Measurements from ENCODE around the gene NR2F1-AS1.
A peak's percentile ranks its signal among the peaks of the same experiment; 100 is the strongest.
"Not testable (repeated sequence)": the region's sequence is repeated elsewhere in the genome, so short reads cannot be mapped to it uniquely, and the experiment has no call there.

NR2F1-AS1 gene

DNA sequence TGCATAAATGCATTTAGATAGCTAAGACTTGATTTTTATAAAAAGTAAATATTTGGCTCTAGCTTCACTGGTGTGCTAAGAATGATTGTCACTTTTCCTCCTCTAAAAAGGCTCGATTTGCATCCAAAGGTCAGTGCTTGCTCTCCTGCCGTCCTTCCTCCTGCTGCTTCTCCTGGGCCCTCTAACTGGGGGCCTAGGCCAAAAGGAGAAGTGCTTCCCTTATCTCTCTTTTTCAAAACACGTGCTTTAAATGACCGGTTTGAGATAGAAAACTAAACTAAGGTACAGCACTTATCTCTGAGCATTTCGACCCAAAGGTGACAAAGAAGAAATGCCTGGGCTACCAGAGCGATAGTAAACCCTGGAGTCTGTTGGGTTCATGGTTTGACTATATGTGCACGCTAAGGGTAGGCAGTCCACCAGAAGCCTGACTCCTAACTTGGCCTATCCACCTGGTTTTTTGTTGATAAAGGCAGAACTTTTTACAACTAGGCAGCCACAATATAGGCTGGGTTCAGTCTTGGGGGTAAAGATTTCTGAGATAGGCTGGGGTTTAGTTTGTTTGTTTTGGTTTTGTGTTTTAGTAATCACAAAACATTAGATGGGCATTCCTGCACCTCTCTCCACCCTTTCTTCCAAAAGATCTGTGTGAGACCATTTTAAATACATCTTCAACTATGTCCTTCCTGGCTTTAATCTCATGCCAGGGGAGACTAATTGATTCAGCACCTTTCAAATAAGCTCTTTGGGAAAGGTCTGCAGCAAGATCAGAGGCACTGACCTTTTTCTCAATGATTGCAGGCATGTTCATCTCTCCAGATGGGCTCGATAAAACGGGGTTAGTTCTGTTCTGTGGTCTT, 3.8 kb downstream of the NR2F1-AS1 start:
- no peak for DNase-seq (ENCODE audit: low spot score)

DNA sequence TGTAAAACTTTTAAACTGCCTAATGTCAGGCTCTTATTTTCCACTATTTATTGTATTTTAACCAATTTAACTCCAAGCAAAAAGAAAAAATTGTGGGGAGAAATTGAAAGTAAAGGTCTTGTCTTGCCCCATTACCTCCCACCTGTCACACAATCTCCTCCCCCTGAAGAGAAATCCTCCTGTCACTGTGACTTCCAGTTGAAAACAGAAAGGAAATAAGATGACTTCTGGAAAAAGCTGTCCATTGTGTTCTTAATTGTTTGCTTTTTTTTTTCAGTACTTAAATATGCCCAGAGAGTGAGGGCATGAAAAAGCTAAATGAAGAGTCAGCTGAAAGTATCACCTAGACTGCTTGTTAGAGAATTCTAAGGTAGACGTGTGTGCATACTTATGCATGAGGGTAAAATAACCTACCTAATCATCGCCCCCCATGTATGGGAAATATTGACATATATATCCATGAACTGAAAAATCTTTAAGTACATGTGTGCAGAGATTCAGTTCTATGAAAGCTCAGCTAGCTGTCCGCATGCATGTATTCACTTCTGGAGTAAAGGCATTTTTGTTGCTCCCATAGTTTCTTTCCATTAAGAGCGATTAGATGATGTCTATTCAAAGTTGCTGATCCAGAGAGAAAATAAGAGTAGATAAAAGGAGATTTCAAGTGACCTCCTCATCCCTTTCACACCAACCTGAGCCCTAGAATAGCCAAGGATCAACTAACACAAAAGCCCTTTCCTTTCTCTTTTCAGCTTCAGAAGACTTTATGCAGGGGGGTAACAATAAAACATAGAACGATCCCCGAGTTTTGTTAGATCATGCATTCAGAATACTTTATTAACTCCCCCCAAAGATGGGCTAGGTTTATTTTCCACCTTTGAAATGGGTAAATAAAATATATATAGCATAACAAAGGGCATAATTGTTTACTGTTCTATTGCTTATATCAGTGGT, 5.3 kb downstream of the NR2F1-AS1 start:
- DNase-seq (ENCODE audit: low spot score): no peak

DNA sequence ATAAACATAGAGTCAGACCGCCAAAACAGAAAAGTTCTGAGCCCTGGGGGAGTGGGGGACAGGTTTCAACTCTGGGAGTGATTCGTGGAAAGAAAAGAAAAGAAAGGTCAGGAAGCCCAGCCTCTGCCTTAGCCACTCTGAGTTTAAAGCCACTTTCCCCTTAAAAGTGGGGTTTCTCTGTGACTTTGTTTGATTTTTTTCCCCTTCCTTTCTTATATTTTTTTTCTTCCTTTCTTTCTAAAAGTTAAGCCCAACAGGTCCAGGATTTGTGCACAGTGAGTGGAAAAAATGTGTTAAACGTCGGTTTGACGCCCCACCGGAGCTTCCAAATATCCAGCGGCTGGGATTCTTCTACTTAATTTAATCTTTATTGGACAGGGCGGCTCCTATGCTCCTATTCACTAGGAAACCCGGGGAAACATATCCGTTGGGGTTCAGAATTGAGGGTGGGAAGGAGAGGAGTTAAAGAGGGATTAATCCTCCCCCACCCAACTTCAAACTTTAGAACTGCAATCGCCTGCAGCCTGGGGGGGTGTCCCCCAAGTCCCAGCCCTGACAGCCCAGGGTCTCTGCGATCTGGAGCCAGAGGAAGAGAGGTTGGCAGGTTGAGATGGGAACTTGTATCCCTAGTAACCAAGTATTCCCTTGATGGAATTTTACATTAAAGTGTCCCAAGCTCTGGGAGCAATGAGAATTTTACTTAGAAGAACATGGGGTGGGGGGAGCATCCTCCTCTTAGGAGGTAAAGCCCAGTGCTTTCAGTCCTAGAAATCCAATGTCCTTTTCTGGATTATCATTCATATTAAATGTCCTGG, 6.3 kb downstream of the NR2F1-AS1 start:
- DNase-seq (ENCODE audit: low spot score): peak; percentile 65

DNA sequence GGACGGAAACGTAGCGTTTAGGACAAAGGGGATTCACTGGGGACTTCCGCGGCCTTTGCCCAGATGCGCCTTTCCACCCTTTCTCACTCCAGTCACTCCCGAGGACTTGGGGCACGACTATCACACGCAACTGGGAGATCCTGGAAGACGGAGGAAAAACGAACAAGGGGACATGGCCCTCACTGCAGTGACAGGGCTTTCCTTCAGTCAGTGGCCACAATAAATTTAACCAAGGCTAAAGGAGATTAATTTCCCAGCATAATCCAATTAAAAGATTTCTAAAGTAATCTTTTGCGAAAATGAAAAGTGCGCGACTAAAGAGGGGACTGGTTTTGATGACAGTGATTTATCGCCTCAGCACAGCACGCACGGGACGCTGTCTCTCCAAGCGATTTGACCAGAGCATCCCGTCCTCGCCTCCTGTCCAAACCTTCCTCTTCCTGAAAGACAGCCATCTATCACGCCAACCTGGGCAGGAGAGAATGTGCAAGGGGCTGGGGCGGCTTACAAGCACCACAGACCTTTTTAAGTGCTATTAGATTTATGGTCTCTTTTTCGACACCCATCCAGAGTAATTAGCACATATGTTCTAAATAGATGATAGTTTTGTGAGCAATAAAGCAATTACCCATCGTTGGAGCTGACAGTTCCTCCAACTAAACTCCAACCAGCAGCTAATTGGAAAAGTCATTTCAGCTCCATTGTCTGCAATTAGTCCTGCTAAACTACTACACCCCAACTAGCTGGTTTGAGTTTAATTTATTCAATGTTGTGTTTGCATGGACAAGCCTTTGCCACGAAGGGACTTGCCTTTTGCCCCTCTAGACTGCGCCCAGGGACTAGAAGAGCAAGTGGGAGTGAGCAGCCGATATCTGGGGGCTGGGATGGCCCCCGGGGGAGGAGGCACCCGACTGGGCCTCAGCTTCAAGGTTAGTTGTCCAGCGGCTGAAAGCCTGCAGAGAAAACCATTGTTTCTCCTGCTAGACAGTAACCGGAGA, 7.4 kb downstream of the NR2F1-AS1 start:
- peak; percentile 50 for DNase-seq (ENCODE audit: low spot score)

DNA sequence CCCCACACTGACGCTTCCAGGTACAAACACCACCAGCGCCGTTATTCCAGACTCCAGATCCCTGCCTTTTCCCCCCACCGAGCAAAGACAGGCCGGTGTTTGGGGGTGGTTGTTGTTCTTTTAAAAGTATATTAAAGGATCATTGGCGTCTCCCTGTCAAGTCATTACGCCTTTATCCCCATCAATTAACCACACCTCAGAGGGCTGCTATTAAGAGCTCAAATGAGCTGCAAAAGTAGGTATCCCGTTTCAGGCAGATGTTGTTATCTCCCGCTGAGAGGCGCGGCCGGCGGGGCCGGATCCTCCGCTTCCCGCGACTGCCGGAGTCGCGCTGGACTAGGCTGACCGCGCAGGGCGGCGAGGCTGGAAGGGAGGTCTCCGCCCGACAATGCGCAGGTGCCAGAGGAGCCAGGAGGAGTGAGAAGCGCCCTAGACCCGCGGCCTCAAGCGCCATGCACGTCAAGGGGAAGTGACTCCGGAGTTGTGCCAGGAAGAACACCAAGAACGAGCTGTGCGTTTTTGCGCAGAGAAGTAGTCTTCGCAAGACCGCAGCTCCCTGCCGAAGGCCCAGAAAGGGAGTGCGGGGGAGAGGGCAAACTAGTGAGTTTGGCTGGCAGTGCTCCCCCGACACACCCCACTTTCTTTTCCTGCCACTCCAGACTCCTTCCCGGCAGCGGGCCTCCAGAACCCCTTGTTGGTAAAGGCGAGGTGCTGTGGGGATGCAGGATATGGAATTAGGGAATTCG, 8.2 kb downstream of the NR2F1-AS1 start:
- peak; percentile 85 for DNase-seq (ENCODE audit: low spot score)

DNA sequence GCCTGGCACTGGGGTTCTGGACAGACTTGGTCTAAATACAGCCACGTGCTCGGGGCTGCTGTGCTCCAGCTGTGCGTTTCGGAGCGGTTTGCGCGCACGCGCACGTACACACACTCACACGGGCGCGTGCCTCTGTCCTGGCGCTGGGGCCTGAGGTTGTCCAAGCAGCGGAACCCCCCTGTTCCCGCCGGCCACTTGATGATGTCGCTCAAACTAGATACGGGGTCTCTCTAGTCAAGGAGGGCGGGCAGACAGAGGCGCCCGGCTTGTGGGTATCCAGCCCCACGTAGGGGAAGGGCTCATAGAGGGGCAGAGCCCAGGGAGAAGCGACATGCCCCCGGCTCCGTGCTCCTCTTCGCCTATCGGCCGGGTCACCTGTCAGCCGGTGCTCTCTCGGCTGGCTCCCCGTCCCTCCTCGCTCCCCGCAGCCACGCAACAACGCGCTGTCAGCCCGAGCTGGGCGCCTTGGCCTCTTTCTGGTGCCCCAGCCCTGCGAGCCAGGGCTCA, 8.9 kb downstream of the NR2F1-AS1 start:
- DNase-seq (ENCODE audit: low spot score): peak; percentile 76

DNA sequence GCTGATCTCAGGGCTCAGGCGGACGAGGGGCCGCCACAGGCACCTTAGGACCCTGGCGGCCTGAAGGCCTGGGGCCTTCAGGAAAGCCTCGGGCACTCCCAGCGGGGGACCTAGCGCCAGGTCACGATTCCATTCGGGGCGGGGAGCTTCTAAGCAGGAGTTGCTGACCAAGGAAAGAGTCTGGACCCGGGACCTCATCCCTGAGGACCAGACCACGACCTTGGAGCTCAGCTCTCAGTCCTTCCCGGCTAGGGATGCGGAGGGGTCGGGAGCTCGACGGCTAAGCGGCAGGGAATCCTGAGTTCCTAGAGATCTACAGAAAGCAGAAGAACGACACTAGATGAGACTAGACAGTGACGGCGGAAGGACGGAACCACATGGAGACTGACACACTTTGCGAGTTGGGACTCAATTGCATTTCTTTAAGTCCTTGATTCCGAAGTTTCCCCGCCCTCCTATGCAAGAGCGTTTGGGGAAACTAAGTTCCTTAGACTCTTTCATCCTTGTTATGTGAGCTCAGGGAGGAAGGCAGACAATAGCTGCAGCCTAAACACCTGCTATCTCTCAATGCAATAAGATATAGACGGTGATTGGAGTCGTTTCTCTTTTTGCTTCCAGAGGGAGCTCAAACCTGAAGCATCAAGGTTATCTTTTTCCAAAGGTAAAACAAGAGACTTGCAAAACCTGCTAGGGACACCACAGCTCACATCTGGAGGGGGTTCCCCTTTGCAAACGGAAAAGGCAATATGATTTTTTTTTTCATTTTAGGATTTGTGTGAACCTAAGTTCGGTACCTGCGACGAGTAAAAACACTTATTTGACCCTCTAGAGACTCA, 9.7 kb downstream of the NR2F1-AS1 start:
- DNase-seq (ENCODE audit: low spot score): peak; percentile 71

DNA sequence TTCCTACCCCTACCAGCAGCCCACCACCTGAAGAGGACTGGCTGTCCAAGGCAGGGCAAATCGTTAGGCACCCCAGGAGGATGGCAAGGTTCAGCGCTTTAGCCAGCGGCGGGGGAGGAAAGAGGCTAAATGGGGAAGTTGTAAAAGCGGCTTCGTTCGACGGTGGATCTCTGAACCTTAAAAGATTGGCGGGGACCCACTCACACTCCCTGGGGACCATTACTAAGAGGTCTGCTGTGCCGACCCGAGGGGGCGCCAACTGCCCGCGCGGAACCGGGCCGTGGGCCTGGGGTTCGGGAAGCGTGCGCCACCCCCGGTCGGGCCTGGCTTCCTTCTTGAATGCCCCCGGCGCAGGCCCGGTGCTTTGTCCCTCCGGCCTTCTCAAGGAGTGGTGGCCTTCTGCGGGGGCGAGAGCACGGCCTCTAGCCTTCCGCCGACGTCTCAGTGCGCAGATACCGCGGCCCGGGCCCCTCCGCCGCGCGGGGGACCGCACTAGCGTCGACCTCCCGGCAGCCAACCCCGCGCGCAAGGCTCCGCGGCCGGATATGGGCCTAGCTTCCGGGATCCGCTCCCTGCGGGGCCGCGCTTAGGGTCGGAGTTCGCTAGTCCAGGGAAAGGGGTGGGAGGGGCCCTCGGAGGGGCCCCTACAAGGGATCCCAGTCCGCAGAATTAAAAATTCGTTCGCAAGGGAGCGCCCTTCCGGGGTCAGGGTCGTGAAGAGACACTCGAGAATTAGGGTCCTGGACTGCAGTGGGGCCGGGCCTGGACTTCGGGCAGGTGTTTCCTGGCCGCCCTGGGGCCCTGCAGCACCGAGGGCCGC, 10.5 kb downstream of the NR2F1-AS1 start:
- DNase-seq (ENCODE audit: low spot score): peak; percentile 77

DNA sequence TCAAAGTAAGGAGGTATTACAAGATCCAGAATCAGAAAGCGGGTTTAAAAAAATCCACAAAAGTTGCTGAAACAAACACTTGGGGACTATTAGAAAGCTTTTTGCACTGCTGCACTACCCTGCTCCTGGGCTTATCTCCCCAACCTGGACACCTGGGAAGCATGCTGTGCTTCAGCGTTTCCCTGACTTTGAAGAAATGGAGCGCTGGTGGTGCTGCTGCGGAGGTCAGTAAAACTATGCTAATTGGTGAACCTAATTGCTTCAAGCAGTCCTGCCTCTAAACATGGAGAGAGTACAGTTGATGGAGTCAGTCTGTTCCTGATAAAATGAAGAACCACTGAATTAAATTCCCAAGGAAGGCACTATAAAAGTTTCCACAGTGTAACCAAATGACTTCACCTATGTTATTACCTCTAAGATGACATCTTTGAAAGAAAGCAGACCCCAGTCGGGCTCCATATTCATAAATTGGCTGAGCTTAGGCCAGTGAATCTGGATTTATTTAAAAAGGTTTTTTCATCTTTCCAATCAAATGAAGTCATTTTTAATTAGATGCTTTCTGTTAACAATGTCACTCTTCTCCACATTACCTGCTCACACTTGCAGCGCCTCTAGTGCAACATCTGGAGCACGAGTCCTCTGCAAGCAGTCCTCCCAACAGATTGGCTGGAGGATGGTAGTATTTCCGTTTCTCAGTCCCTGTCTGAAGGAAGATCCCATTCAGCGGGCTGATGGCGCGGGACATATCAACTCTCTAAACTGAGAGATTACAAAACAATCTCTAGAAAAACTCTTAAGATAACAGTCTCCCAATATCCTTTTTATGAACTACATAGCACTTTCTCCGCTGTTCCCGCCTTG, 11.5 kb downstream of the NR2F1-AS1 start:
- no peak for DNase-seq (ENCODE audit: low spot score)

DNA sequence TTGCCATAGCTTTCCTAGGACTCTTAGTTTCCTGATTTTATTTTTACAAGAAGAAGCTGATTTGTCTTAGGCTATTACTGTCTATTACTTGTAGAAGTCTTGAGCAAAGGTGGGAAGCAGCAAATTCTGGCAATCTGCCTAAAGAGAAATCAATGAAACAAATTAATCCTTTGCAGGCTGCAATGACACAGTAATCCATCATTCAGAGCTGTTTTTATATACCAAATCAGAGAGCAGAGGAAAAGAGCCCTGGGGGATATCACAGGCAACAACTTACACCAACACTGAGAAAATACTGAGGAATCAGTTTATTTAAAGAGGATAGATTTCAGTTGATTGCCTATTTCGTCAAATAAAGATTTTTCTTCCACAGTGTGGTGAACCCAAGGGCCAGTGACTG, 13.6 kb downstream of the NR2F1-AS1 start:
- no peak for DNase-seq (ENCODE audit: low spot score)

DNA sequence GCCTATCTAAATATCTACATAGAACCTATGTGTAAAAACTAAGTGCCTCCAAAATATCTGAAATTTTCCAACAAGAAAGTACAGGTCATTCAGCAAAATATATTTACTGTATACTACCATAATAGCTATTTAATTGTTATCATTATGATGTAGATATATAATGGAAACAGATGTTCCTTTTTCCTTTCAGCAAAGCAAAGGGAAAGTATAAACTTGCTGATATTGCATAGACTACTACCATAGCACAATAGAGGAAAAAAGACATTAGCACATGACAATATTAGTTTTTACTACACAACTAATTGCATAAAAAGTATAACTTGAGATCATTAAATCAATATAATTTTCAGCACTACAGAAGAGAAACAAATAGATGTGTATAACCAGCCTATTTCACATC, 14.9 kb downstream of the NR2F1-AS1 start:
- DNase-seq (ENCODE audit: low spot score): no peak

DNA sequence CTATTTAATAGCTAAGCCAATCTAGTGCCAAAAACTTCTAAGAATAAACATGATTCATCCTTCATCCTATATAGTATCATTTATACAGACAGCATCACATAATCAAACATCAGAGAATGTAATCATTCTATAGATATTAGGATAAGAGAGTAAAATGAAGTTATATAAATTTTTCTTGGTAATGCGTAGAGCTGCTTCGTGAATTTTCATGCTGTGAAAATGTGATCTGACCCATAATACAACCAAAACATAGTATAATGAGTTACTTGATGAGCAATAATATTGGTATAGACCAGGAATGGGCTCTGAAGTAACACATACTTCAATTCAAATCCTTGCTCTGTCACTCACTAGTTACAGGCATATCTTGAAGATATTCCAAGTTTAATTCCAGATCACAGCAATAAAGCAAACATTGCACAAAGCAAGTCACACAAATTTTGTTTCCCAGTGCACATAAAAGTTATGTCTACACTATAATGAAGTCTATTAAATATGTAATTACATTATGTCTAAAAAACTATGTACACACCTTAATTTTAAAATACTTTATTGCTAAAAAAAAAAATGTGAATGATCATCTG, 23.9 kb downstream of the NR2F1-AS1 start:
- DNase-seq (ENCODE audit: low spot score): no peak

DNA sequence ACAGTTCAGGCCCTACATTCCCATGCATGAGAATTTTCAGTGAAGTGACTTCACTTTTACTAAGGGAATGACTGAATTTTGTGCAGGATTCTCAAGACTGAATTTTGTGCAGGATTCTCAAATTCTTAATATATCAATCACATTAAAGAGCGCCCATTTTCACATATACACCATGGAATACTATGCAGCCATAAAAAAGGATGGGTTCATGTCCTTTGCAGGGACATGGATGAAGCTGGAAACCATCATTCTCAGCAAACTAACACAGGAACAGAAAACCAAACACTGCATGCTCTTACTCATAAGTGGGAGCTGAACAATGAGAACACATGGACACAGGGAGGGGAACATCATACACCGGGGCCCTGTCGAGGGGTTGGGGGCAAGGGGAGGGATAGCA, 31.4 kb downstream of the NR2F1-AS1 start:
- not testable (repeated sequence) for DNase-seq (ENCODE audit: low spot score)

DNA sequence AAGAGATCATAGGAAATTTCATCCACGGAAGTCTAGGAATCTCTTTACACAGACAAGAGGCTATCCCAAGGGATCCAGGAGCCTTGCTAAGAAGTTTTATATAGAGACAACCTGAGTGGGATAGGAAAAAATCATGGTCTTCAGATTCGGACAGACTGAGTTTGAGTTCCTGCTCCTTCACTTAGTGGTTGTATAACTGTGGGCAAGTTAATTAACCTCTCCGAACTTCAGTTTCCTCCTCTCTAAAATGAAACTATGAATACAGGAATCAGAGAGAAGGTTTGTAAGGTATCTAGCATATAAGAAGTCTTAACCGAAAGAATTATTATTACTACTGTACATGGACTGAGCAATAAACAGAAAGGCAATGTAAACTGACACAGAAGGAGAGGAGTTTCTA, 35.1 kb downstream of the NR2F1-AS1 start:
- DNase-seq (ENCODE audit: low spot score): no peak

DNA sequence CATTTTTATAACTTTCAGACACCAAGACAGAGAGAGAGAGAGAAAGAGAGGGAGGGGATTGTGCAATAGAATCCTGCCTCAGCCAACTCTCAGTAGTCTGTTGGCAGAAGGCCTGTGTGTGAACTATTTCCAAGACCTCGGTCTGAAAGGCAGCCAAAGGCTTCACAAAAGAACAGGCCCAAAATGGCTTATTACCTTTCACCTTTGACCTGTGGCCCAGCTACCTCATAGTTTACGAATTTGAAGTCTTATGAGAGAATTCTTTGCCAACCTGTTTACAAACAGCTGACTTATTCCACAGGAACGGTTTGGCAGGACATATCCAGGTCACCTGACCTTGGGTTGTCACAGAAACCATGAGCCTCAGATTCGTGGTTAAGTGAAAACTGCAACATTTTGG, 48.6 kb downstream of the NR2F1-AS1 start:
- no peak for DNase-seq (ENCODE audit: low spot score)

DNA sequence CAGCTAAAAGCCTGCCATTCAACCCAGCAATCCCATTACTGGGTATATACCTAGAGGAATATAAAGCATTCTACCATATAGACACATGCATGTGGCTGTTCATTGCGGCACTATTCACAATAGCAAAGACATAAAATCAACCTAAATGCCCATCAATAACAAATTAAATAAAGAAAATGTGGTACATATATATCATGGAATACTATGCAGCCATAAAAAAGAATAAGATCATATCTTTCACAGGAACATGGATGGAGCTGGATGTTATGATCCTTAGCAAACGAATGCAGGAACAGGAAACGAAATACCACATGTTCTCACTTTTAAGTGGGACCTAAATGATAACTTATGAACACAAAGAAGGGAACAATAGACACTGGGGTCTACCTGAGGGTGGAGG, 59.2 kb downstream of the NR2F1-AS1 start:
- not testable (repeated sequence) for DNase-seq (ENCODE audit: low spot score)

DNA sequence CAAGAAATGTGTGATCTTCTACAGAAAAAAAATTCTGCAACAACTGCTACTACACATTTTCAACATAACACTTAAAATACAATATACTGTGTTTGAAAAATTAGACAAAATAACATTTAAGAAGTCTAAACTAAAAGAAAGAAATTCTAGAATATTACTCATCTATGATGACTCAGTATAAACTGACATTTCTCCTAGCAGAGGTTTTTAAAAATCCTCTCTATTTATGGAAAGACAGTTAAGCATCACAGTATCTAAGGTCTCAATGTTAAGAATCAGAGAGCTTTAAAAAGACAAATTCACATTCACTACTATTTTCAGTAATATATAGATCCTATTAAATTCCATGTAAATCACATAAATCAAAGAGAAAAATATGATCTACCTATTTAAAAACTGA, 61.3 kb downstream of the NR2F1-AS1 start:
- DNase-seq (ENCODE audit: low spot score): no peak
